Measurements from ENCODE around the gene ZMIZ1.

DNA sequence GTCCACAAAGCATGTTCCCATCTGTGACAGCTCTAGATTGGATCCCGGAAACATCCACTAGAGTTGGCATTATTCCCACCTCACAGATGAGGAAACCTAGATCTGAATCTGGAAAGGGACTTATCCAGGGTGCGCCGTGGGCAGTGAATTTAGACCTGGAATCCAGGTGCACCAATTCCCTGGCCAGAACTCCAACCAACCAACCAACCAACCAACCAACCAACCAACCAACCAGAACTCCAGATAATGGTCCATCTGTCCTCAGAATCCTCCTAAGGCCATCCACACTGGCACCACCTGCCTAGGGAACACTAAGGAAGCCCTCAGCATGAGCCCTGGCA lies 42.0 kb upstream of the ZMIZ1 start:
- TF ChIP-seq, protein P1, sequence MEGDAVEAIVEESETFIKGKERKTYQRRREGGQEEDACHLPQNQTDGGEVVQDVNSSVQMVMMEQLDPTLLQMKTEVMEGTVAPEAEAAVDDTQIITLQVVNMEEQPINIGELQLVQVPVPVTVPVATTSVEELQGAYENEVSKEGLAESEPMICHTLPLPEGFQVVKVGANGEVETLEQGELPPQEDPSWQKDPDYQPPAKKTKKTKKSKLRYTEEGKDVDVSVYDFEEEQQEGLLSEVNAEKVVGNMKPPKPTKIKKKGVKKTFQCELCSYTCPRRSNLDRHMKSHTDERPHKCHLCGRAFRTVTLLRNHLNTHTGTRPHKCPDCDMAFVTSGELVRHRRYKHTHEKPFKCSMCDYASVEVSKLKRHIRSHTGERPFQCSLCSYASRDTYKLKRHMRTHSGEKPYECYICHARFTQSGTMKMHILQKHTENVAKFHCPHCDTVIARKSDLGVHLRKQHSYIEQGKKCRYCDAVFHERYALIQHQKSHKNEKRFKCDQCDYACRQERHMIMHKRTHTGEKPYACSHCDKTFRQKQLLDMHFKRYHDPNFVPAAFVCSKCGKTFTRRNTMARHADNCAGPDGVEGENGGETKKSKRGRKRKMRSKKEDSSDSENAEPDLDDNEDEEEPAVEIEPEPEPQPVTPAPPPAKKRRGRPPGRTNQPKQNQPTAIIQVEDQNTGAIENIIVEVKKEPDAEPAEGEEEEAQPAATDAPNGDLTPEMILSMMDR (IDR thresholded peaks at IDR 0.05), result no peak
- TF ChIP-seq POLR2A (IDR thresholded peaks at IDR 0.05), result no peak

Data from lower leg skin (tissue), 3 donors.